Pancreas (tissue), 10 donors: ENCODE data around the gene EGFR. TPM values are rescaled to one million over a fixed set of nuclear protein-coding genes. Genes with fewer than 3 reads are reported as not detected.

Source experiments
- ATAC-seq, 4 donors: fragments of 200-7000 bp; cut with Tn5 transposase; one replicate each; pipeline versions ENCODE4 v1.8.0 to v1.9.1; 2020; ENCODE audit warnings: mild to moderate bottlenecking in 4 of 4, moderate library complexity in 4 of 4
- DNase-seq, 6 donors: peaks; one replicate each; pipeline ENCODE4 v3.0.0-alpha.2; 2020
- FAIRE-seq: peaks from 2 replicates; lab custom pipeline; 2012; peaks lifted over from hg19 to GRCh38; lab: Jason Lieb, UNC
- H3K27ac ChIP-seq, 4 donors: fragments of 200-600 bp; sonication (generic); 1 replicate in 3 of 4; 2 replicates in 1 of 4; pipeline versions ENCODE4 v1.5.0 to v1.8.0; 2020
- H3K27me3 ChIP-seq, 4 donors: fragments of 200-600 bp; one replicate each; pipeline ENCODE4 v1.8.0; 2021
- H3K36me3 ChIP-seq, 3 donors: fragments of 200-600 bp; sonication (generic) in 1 of 3; one replicate each; pipeline versions ENCODE4 v1.5.0 to v1.8.0; 2020 to 2021
- H3K4me1 ChIP-seq, 3 donors: fragments of 200-600 bp; one replicate each; pipeline ENCODE4 v1.8.0; 2021
- H3K4me3 ChIP-seq, 4 donors: fragments of 200-600 bp; sonication (generic) in 2 of 4; one replicate each; pipeline versions ENCODE4 v1.5.0 to v1.8.0; 2020 to 2021
- H3K9me3 ChIP-seq, 4 donors: fragments of 200-600 bp; one replicate each; pipeline ENCODE4 v1.8.0; 2021
- WGBS, 2 donors: extraction: QIAGEN DNeasy Blood & Tissue Kit; methylation state at CpG; one replicate each; pipeline ENCODE4 v1.1.7; 2013; 5-methylcytosine and 5-hydroxymethylcytosine counted together
- intact Hi-C, 3 donors: fragments of 100-400 bp; cut with DNase I; formaldehyde crosslinking; loops; one replicate each; pipeline versions ENCODE4 v1.11.1 to v1.14.2; 2022
- polyA plus RNA-seq, 2 donors: library from polyadenylated mRNA; stranded (reverse); fragments of 200-250 nt; gene quantifications; one replicate each; pipeline ENCODE4 v1.2.3, GENCODE V29; 2013
- total RNA-seq, 6 donors: library from RNA; stranded (reverse); fragmentation: NEBNext Ultra II Directional in 4 of 6; extraction: Animal tissue kit (Norgen Biotek cat#: 25700) in 4 of 6; gene quantifications; one replicate each; pipeline versions ENCODE4 v1.2.1 to v1.2.4, GENCODE V29; 2021 to 2023
- TF ChIP-seq, protein P1 (sequence below), 4 donors: fragments of 200-600 bp; sonication (generic) in 3 of 4; IDR thresholded peaks; one replicate each; pipeline versions ENCODE4 v1.5.0 to v1.8.0; 2021; ENCODE audit warnings: antibody characterized with exemption in 4 of 4
- donor health status: healthy with polysubstance abuse.
- donor health status: DM: no; HTN: no; CAD: no; lungs with moderate emphysema.
- donor health status: DM: no; HTN: no; CAD: no.
- donor health status: control.
- donor health status: control.
- donor health status: Bipolar disorder and iron deficiency.
- donor health status: DM: yes; HTN: yes; CAD: no.
- donor health status: DM: no; HTN: no; CAD: no.
- donor health status: DM: no; HTN: no; CAD: no.
- donor health status: DM: yes; HTN: yes; CAD: no.

The EGFR gene
- total and polyA plus RNA-seq, 8 donors = 5.5 to 38.8 (median 30.3) TPM

DNA sequence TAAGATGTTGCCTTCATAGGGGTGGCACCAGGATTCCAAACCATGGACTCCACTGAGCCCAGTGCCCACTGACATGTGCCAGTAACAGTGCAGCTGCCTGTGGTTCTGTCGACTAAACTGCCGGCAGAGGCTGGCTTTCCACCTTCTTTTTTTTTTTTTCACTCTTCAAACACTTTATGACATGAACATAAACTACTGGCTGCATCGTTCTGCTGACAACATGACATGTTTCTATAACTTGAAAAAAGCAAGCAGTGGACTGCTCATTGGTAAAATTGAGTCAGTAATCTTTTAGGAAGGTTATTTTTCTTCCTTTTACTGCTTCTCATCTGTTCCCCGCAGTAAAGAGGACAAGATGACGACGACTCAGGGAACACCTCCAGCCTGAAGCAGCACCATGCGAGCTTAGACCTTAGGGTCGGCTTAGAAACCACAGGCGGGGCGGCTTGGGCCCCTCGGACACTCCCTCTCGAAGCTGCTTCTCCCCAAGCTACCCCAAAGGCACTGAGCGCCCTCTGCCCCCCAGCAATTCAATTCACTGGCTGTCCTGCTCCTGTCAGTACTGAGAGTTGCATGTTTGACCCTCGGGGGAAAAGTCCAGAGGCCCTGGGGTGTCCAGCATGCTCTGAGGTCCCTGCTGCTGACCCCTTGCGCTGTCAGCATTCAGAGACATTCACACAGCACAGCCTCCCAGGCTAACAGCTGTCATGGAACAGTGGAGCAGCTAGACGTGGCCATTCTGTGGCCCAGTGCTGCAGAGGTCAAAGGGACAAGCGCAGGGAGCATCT lies 112.5 kb downstream of the EGFR start:
- Histone ChIP-seq H3K27me3 (no peaks in the 10 kb centered on the region), H3K9me3 (no peaks in the 10 kb centered on the region), H3K4me1 (peaks cover 0 to 12% (median 8%) of the 10 kb centered on the region in 3 donors), H3K36me3 (no peaks in the 10 kb centered on the region), H3K4me3 (no peak overlapping the region), H3K27ac (peak overlapping the region in 1 of 4 donors; percentile 37)
- DNase-seq (no peak), ATAC-seq (no peak), FAIRE-seq (no peak)
- 86 to 87% methylated on average over 17 of the region's 17 CpGs for WGBS, 2 donors
- TF ChIP-seq, protein P1, sequence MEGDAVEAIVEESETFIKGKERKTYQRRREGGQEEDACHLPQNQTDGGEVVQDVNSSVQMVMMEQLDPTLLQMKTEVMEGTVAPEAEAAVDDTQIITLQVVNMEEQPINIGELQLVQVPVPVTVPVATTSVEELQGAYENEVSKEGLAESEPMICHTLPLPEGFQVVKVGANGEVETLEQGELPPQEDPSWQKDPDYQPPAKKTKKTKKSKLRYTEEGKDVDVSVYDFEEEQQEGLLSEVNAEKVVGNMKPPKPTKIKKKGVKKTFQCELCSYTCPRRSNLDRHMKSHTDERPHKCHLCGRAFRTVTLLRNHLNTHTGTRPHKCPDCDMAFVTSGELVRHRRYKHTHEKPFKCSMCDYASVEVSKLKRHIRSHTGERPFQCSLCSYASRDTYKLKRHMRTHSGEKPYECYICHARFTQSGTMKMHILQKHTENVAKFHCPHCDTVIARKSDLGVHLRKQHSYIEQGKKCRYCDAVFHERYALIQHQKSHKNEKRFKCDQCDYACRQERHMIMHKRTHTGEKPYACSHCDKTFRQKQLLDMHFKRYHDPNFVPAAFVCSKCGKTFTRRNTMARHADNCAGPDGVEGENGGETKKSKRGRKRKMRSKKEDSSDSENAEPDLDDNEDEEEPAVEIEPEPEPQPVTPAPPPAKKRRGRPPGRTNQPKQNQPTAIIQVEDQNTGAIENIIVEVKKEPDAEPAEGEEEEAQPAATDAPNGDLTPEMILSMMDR (IDR thresholded peaks at IDR 0.05) = no peak
- intact Hi-C loops = no loop called here

- no peak overlapping the region for H3K4me3 ChIP-seq
- DNase-seq (no peak), ATAC-seq (peak in 1 of 4 donors; percentile 4), FAIRE-seq (no peak)
- intact Hi-C loops = no loop called here
- TF ChIP-seq, protein P1 (IDR thresholded peaks at IDR 0.05) = no peak
- no peaks in the 10 kb centered on the region for H3K36me3 ChIP-seq
- WGBS, 2 donors = 94 to 95% methylated on average over 5 of the region's 5 CpGs
- no peaks in the 10 kb centered on the region for H3K27me3 ChIP-seq
- peak overlapping the region in 1 of 4 donors; percentile 39 for H3K27ac ChIP-seq
- no peaks in the 10 kb centered on the region for H3K9me3 ChIP-seq
- H3K4me1 ChIP-seq = peaks cover 0 to 10% (median 8%) of the 10 kb centered on the region in 3 donors
These were observed 113.7 kb downstream of the EGFR start for GRCh38 chr7:55132550-55132889.

GRCh38 chr7:55132890-55133551 lies 114.2 kb downstream of the EGFR start:
- FAIRE-seq (no peak), ATAC-seq (peak in 3 of 4 donors; percentile 58 to 76 (median 65))
- intact Hi-C loops = no loop called here

GRCh38 chr7:55133630-55134358 lies 115.0 kb downstream of the EGFR start:
- FAIRE-seq (no peak), DNase-seq (no peak), ATAC-seq (peak; percentile 28 to 65 (median 61))
- TF ChIP-seq, protein P1 (IDR thresholded peaks at IDR 0.05) = no peak
- intact Hi-C loops = no loop called here
- Histone ChIP-seq H3K27ac (peak overlapping the region in 2 of 4 donors; percentile 39 to 48), H3K4me3 (no peak overlapping the region), H3K4me1 (peaks cover 0 to 4% (median 3%) of the 10 kb centered on the region in 3 donors), H3K27me3 (no peaks in the 10 kb centered on the region), H3K9me3 (no peaks in the 10 kb centered on the region), H3K36me3 (no peaks in the 10 kb centered on the region)
- WGBS, 2 donors = 79 to 80% methylated on average over 16 of the region's 16 CpGs

More at GRCh38 chr7:55132890-55133551, 114.2 kb downstream of the EGFR start:
- TF ChIP-seq, protein P1 (IDR thresholded peaks at IDR 0.05) = no peak
- no peak overlapping the region for H3K4me3 ChIP-seq
- no peaks in the 10 kb centered on the region for H3K27me3 ChIP-seq
- peak overlapping the region in 2 of 4 donors; percentile 39 to 48 for H3K27ac ChIP-seq
- 87 to 88% methylated on average over 10 of the region's 10 CpGs for WGBS, 2 donors
- peaks cover 0 to 8% (median 5%) of the 10 kb centered on the region in 3 donors for H3K4me1 ChIP-seq
- DNase-seq = no peak
- H3K9me3 ChIP-seq = no peaks in the 10 kb centered on the region
- no peaks in the 10 kb centered on the region for H3K36me3 ChIP-seq
